GM13976 (cell line): Measurements from ENCODE around the gene SENP6.

Source experiments
- DNase-seq: peaks from one replicate; pipeline ENCODE4 v3.0.0; 2012; ENCODE audit warnings: low spot score
- in situ Hi-C: fragments of 300-500 bp; cut with MboI; formaldehyde crosslinking; loops from one replicate; pipeline ENCODE4 v1.12.0; 2022; ENCODE audit warnings: low sequenced_read_pairs, mixed read lengths, inconsistent platforms; ENCODE audit not compliant: unreplicated experiment
- TF ChIP-seq, protein P1 (sequence below): IDR thresholded peaks from 2 replicates; pipeline ENCODE4 v1.5.1; 2012; ENCODE audit warnings: borderline replicate concordance, mild to moderate bottlenecking; ENCODE audit not compliant: insufficient read depth; ENCODE audit errors: extremely low read depth, missing control alignments, control extremely low read depth

SENP6 gene

DNA sequence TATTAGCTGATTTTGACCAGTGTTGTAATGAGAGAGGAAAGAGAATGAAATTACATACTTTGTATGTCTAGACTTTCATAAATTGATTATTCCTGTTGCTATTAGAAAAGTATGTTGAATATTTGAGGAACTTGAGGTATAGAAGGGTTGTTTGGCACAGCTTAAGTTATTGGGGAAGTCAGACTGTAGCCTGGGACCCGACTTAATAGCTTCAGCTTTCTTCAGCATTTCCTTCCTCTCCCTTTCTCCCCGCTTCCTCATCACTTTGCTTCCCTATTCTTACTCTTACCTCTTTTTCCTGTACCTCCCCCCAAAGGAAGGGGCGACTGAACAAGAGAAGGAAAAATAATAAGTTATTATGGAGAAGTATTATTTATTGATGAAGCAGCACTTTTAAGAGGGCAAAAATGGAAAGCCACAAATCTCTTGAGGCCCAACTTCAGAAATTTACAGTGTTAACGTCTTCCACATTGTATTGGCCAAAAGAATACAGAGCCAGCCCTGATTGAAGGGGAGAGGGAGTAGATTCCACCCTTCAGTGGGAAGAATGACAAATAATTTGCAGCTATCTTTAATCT, 7.4 kb downstream of the SENP6 start:
- DNase-seq: no peak
- TF ChIP-seq, protein P1, sequence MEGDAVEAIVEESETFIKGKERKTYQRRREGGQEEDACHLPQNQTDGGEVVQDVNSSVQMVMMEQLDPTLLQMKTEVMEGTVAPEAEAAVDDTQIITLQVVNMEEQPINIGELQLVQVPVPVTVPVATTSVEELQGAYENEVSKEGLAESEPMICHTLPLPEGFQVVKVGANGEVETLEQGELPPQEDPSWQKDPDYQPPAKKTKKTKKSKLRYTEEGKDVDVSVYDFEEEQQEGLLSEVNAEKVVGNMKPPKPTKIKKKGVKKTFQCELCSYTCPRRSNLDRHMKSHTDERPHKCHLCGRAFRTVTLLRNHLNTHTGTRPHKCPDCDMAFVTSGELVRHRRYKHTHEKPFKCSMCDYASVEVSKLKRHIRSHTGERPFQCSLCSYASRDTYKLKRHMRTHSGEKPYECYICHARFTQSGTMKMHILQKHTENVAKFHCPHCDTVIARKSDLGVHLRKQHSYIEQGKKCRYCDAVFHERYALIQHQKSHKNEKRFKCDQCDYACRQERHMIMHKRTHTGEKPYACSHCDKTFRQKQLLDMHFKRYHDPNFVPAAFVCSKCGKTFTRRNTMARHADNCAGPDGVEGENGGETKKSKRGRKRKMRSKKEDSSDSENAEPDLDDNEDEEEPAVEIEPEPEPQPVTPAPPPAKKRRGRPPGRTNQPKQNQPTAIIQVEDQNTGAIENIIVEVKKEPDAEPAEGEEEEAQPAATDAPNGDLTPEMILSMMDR: no peak
- in situ Hi-C loops: no loop called here

DNA sequence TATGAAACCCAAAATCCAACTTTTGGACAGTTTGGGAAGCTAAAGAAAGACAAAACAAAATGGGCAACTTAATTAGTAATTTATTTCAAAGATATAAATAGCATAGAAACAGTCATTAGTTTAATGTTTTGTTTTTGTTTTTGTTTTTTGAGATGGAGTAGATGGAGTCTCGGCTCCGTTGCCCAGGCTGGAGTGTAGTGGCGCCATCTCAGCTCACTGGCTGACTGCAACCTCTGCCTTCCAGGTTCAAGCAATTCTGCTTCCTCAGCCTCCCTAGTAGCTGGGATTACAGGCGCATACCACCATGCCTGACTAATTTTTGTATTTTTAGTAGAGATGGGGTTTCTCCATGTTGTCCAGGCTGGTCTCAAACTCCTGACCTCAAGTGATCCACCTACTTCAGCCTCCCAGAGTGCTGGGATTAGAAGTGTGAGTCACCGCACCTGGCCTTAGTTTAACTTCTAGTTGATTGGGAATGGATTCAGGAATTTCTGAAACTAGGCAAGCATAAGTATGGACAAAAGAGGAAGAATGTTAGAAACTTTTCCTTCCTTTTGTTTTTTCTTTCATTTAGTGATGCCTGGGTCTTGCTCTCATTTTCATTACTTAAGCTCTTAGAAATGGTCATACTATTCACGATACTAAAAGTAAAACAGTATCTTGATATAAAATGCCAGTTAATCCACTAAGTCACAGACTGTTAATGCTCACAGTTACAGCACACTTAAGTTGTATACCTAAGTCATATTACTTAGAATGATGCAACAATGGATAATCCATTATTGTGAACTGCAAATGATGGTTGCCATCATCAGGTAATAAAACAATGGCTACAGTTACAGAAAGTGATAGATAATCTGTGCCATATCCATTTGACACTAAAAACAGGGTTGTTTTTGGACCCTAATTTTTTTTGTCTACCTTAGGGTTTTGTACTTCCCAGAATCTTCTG, 8.2 kb downstream of the SENP6 start:
- TF ChIP-seq, protein P1: no peak
- no peak for DNase-seq
- in situ Hi-C loops: no loop called here

GRCh38 chr6:75611011-75611701, 9.5 kb downstream of the SENP6 start:
- no peak for DNase-seq
- TF ChIP-seq, protein P1: no peak
- in situ Hi-C loops: no loop called here

GRCh38 chr6:75611702-75612375, 10.2 kb downstream of the SENP6 start:
- in situ Hi-C loops: no loop called here
- DNase-seq: no peak
- TF ChIP-seq, protein P1: no peak

DNA sequence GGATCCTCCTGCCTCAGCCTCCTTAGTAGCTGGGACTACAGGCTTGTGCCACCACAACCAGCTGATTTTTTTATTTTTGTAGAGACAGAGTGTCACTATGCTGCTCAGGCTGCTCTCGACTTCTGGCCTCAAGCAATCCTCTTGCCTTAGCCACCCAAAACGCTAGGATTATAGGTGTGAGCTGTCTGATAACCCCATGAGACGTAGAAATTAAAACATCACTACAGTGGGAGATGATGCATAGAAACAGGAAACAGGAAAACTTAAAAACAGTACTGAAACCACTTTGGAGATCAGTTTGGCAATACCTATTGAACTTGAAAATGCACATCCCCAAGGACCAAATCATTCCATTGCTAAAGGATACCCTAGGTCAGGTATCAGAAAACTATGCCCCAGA, 10.8 kb downstream of the SENP6 start:
- in situ Hi-C loops: no loop called here
- DNase-seq: no peak
- TF ChIP-seq, protein P1: no peak

DNA sequence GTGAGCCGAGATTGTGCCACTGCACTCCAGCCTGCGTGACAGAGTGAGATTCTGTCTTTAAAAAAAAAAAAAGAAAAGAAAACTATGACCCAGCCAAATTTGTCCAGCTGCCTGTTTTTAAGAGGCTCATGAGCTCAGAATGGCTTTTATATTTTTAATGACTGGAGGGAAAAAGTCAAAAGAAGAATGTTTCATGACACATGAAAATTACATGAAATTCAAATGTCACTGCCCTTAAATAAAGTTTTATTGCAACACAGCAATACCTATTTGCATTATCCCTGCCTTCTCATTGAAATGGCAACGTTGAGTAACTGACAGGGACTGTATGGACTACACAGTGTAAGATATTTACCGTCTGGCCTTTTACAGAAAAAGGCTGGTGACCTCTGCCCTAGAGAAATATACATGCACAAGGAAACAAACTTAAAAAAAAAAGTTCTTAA, 11.4 kb downstream of the SENP6 start:
- in situ Hi-C loops: no loop called here
- no peak for DNase-seq
- TF ChIP-seq, protein P1: no peak
